Stimulated activated CD8-positive, alpha-beta memory T cell treated with anti-CD3 and anti-CD28 coated beads, Interleukin-4, amount 100 ng/mL, for 48 hours (primary cell): ENCODE measurements around the gene THAP12.
"Not testable (repeated sequence)": the region's sequence is repeated elsewhere in the genome, so short reads cannot be mapped to it uniquely, and the experiment has no call there.

Source experiments
- DNase-seq: peaks from one replicate; pipeline ENCODE4 v3.0.0-alpha.2; 2020

THAP12 gene

GRCh38 chr11:76323804-76324203 lies 57.1 kb downstream of the THAP12 start:
- DNase-seq: no peak

- not testable (repeated sequence) for DNase-seq
Measured at GRCh38 chr11:76323375-76323774, 57.6 kb downstream of the THAP12 start.

DNA sequence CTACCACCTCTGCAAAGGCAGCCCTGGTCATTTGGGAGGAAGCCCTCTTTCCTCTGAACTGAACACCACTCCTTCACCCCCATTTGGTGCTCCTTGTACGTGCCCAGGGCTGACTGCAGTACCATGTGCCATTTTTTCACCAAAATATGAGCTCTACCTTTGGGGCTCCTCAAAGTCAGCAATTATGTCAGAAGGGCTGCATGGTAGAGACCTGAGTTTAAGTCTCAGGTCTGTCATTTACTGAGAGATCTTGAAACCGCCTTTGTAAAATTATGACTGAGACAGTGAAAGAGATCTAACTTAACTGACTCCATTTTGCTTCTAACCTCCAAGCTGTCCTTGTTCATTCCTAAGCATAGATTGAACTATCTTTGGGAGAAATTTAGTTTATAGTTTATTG lies 58.0 kb downstream of the THAP12 start:
- no peak for DNase-seq

DNA sequence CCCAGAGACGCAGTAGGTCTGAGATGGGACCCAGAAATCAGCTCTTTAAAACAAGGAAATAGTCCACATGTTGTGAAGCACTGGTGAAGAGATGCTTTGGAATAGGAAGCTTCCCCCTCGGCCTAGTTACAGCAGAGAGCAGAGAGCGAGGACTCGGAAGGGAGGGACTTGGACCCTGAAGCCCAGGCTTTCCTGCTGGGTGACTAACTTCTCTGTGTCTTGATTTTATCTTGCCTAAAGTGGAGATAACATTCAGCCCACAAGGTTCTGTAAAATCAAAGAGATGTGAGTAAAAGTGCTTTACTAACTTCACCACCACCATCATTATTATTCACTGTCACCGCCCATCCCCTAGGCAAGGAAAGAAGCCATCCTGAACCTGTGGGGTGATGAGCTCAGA lies 58.4 kb downstream of the THAP12 start:
- DNase-seq: no peak

DNA sequence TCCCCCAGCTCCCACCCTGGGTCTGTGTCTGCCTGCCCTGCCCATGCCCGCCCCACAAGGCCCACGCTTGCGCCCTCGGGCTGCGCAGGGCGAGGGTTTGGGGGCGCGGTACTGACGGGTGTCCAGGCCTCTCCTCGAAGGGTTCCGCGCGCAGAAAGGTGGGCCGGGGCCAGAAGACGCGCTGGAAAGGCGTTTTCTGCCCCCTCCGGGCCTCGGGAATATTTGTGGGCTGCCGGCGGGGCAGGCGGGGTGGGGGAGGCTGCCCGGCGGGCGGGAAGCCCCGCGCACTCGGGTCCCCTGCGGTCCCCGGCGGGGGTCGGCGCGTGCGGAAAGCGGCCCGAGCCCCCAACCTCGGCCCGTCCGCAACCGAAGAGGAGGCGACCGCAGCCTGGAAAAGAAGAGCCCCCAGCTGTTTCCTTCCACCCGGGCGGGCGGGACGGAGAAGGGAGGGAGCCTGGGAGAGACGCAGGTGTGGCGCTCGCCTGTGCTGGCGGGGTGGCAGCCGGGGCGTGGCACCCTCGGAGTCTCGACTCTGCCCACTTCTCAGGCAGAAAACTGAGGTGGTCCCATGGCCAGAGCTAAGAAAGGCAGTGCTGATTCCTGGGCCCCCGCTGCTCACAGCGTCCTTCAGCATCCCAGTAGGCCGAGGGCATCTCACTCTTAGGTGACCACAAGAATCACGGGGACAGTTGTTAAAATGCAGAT lies 59.0 kb downstream of the THAP12 start:
- DNase-seq: no peak

DNA sequence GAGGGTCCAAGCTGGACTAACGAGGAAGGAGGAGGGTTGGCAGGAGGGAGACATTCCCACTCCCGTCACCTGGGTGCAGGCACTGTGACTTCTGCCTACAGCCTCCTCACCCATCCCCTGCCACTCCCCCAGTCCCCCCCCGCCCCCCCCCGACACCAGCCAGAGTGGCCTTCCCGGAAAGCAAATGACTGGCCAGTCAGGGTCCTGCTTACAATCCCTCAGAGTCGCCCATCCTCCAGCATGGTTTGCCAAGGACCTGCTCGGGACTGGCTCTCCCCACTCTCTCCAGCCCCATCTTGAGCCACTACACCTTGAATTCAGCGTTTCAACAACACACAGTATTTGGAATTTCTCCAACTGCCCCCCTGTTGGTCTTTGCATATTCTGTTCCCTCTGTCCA lies 59.6 kb downstream of the THAP12 start:
- no peak for DNase-seq

- no peak for DNase-seq
Measured at GRCh38 chr11:76320929-76321328, 60.0 kb downstream of the THAP12 start.

GRCh38 chr11:76319798-76320197 lies 61.1 kb downstream of the THAP12 start:
- DNase-seq: not testable (repeated sequence)

GRCh38 chr11:76318744-76319384 lies 62.1 kb downstream of the THAP12 start:
- peak; percentile 92 for DNase-seq

DNA sequence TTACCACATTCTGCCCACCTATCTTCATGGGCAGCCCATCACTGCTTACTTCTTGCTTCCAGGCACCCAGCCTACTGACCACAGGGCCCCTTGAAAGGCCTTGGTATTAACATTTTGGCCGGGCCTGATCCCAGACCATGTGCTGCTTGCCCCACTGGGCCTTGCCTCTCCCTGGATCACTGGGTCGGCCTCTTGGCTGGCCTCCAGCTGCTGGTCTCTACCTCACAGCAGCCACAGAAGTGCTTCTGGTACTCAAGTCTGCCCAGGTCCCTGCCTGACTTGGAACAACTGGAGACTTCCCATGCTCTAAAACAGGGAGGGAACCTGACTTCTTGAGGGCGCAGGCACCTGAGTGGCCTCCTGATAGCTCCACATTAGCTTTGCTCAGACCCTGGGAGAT lies 63.6 kb downstream of the THAP12 start:
- no peak for DNase-seq

- no peak for DNase-seq
Measured at GRCh38 chr11:76316726-76317125, 64.2 kb downstream of the THAP12 start.

- DNase-seq: no peak
Measured at GRCh38 chr11:76315182-76315853, 65.6 kb downstream of the THAP12 start.

- no peak for DNase-seq
Measured at GRCh38 chr11:76314741-76315090, 66.2 kb downstream of the THAP12 start.

DNA sequence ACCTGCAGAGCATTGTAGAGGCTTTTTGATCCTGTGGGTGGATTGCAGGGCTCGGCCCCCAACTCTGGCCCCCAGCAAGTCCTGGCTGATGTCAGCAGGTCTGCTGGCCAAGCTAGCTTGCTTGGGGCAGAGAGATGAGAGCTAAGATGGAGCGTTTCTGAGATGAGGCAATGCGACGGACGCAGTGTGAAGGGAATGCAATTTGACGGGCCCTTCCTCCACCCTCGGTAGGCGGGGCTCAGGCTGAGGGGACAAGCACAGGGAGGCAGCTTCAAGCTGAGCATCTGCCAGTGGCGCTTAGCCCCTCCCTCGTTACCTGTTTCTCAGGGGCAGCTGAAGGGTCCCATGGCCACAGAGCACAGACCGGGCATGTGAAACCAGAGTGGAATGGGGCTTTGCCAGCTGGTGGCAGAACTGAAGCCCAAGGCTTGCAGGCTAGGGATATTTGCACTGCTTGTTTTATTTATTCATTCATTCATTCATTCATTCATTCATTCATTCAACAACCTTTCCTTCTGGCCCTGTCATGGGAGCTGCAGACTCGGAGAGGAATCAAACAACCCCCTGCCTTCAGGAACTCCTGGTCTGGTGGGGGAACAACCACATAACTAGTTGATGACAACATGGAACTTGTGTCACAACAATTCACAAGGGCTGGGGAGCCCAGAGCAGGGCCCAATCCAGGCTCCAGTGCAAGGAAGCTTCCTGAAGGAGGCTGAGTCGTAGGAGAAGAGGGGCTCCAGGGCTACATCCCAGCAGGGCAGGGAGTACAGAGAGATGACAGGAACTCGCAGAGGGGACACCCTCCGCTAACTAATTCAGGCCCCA lies 66.8 kb downstream of the THAP12 start:
- DNase-seq: no peak

DNA sequence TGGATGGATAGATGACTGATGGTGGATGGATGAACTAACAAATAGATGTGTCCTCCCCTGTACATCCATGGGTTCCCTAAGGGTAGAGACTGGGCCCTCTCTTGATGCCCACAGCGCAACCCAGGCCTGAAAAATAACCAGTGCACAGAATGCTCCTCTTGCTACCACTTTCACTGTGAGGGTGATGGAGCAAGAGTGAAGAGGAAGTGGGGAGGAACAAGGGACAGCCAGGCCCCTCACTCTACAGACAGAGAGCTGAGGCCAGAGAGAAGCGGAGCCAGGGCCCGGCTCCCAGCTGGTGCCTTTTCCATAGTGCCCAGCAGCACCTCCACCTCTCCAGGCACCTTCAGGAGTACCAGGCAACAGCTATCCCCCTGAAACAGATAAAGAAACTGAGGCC lies 67.7 kb downstream of the THAP12 start:
- DNase-seq: no peak

DNA sequence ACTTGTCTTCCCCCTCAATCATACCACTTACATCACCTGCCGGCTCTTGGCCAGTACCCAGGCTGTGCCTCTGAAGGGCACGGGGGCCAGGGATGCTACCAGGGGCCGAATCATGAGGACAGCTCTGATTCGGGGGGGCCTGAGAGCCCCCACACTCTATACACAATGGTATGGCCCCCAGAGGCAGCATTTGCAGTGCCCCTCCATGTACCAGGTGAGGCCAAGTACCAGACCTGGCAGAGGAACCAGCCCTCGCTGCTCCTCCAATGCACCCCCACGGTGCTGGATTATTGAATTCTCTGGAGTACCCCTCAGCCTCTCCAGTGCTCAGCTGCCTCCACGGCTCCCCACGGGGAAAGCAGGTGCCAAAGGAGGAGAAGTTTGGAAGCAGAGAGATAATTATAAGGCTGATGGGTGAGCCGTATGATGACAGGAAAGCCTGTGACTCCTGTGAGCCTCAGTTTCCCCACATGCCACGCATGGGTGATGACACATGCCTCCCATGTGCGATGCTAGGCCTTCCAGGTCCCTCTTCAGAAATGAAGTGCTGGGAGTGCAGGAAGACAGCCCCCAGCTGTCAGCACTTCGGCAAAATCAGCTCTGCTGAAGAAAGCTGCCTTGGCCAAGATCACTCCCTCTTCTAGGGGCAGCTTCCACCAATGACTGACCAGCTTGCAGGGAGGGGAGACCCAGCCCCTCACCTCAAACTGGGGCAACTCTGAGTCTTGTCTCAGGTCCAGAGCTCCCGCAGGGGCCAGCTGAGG lies 69.9 kb downstream of the THAP12 start:
- DNase-seq: no peak

GRCh38 chr11:76307978-76308747 lies 72.8 kb downstream of the THAP12 start:
- no peak for DNase-seq

DNA sequence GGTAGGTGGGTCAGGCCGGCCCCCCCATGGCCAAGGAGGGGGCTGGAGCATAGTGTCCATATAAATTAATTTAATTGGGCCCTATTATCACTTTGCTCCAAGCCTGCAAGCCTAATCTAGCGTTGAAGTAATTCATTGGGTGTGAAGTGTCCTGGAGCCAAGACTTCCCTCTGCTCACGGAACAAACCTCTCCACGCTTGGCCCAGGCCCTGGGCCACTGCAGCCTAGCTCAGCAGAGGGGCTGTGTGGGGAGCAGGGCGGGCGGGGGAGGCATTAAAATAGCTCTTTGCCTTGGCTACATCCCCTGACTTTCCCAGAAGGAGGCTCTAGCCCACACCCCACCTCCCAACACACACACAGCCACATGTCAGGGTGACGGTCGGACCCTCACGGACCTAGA lies 73.5 kb downstream of the THAP12 start:
- DNase-seq: no peak

DNA sequence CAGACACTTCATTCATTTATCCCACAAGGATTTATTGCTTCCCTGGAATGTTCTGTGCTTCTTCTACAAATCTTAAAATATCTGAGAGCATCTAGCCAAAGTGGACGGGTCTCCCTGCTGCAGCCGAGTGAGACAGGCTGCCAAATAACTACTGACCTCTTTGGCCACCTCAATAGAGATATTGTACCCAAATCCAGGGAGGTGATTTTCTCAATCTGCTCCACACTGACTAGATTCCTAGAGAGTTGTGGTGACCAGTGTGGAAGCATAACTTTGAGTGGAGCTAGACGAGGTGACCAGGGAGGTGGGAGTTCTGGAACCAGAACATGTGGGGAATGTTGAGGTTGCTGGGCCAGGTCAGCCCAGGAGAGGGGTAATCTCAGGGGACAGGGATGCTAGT lies 77.5 kb downstream of the THAP12 start:
- DNase-seq: no peak

GRCh38 chr11:76302996-76303395 lies 77.9 kb downstream of the THAP12 start:
- DNase-seq: no peak
